Psoas muscle (tissue), 8 donors: ENCODE data around the gene TPRX2. TPM values are rescaled to one million over a fixed set of nuclear protein-coding genes. Genes with fewer than 3 reads are reported as not detected.

Source experiments
- ATAC-seq, 4 donors: fragments of 200-7000 bp; cut with Tn5 transposase; one replicate each; pipeline ENCODE4 v1.9.1; 2020; ENCODE audit warnings: moderate library complexity in 3 of 4, mild to moderate bottlenecking in 2 of 4
- DNase-seq, 2 donors: peaks; one replicate each; pipeline ENCODE4 v3.0.0-alpha.2; 2020
- H3K27ac ChIP-seq: fragments of 200-600 bp; one replicate; pipeline ENCODE4 v1.8.0; 2022
- H3K27me3 ChIP-seq, 3 donors: fragments of 200-600 bp in 1 of 3; one replicate each; pipeline versions ENCODE4 v1.6.1 to v1.8.0; 2013 to 2022; ENCODE audit warnings: low read length in 2 of 3, mild to moderate bottlenecking in 2 of 3, moderate library complexity in 1 of 3; ENCODE audit not compliant: insufficient read depth in 3 of 3
- H3K36me3 ChIP-seq, 2 donors: fragments of 200-600 bp in 1 of 2; one replicate each; pipeline versions ENCODE4 v1.6.1 to v1.8.0; 2013 to 2022; ENCODE audit warnings: low read depth in 1 of 2, mild to moderate bottlenecking in 1 of 2, moderate library complexity in 1 of 2; ENCODE audit not compliant: insufficient read depth in 1 of 2
- H3K4me1 ChIP-seq: fragments of 200-600 bp; one replicate; pipeline ENCODE4 v1.8.0; 2022
- H3K4me3 ChIP-seq: fragments of 200-600 bp; one replicate; pipeline ENCODE4 v1.8.0; 2022; ENCODE audit warnings: mild to moderate bottlenecking
- H3K9me3 ChIP-seq: fragments of 200-600 bp; one replicate; pipeline ENCODE4 v1.8.0; 2022
- CTCF ChIP-seq: fragments of 200-600 bp; IDR thresholded peaks from one replicate; pipeline ENCODE4 v1.8.0; 2022; ENCODE audit warnings: antibody characterized with exemption
- WGBS, 3 donors: extraction: QIAGEN DNeasy Blood & Tissue Kit; methylation state at CpG; one replicate each; pipeline versions ENCODE4 v1.1.6 to v1.1.7; 2013; 5-methylcytosine and 5-hydroxymethylcytosine counted together
- intact Hi-C, 2 donors: fragments of 100-400 bp; cut with DNase I; formaldehyde crosslinking; loops; one replicate each; pipeline versions ENCODE4 v1.11.0 to v1.14.2; 2022
- polyA plus RNA-seq, 3 donors: library from polyadenylated mRNA; stranded (reverse); fragments of 200-250 nt; gene quantifications; one replicate each; pipeline ENCODE4 v1.2.3, GENCODE V29; 2013
- total RNA-seq, 4 donors: library from RNA; stranded (reverse); fragmentation: NEBNext Ultra II Directional in 2 of 4; extraction: Animal tissue kit (Norgen Biotek cat#: 25700) in 2 of 4; gene quantifications; one replicate each; pipeline versions ENCODE4 v1.2.1 to v1.2.4, GENCODE V29; 2021 to 2023
- donor health status: healthy with polysubstance abuse.
- donor health status: DM: no; HTN: no; CAD: no; lungs with moderate emphysema.
- donor health status: Bipolar disorder and iron deficiency.
- donor health status: healthy.
- donor health status: DM: yes; HTN: yes; CAD: no.
- donor health status: DM: no; HTN: no; CAD: no.
- donor health status: DM: no; HTN: no; CAD: no.
- donor health status: DM: yes; HTN: yes; CAD: no.

TPRX2 gene
- total and polyA plus RNA-seq, 7 donors, result not detected

- Histone ChIP-seq H3K27me3 (no peaks in the 10 kb centered on the region), H3K4me1 (no peaks in the 10 kb centered on the region), H3K4me3 (no peak overlapping the region), H3K36me3 (no peaks in the 10 kb centered on the region), H3K27ac (no peak overlapping the region), H3K9me3 (no peaks in the 10 kb centered on the region)
- ATAC-seq, result no peak
- DNase-seq, result no peak
- 57 to 68% (median 68%) methylated on average over 5 of the region's 5 CpGs for WGBS, 3 donors
- intact Hi-C loops, result no loop called here
- TF ChIP-seq CTCF, result no peak
These were observed 22.7 kb downstream of the TPRX2 start for GRCh38 chr19:47881757-47882156.

GRCh38 chr19:47882890-47883289, 23.9 kb downstream of the TPRX2 start:
- Histone ChIP-seq H3K36me3 (no peaks in the 10 kb centered on the region), H3K27me3 (no peaks in the 10 kb centered on the region), H3K4me1 (no peaks in the 10 kb centered on the region), H3K4me3 (no peak overlapping the region), H3K9me3 (no peaks in the 10 kb centered on the region), H3K27ac (no peak overlapping the region)
- WGBS, 3 donors, result 56 to 81% (median 76%) methylated on average over 3 of the region's 3 CpGs
- intact Hi-C loops, result no loop called here
- no peak for ATAC-seq
- DNase-seq, result no peak
- no peak for TF ChIP-seq CTCF

- DNase-seq, result no peak
- WGBS, 3 donors, result 48 to 65% (median 61%) methylated on average over 5 of the region's 5 CpGs
- Histone ChIP-seq H3K36me3 (no peaks in the 10 kb centered on the region), H3K9me3 (no peaks in the 10 kb centered on the region), H3K27me3 (no peaks in the 10 kb centered on the region), H3K4me1 (no peaks in the 10 kb centered on the region), H3K27ac (no peak overlapping the region), H3K4me3 (no peak overlapping the region)
- no peak for ATAC-seq
- intact Hi-C loops, result no loop called here
- no peak for TF ChIP-seq CTCF
These were observed 26.0 kb downstream of the TPRX2 start for GRCh38 chr19:47885067-47885463.

GRCh38 chr19:47886010-47886559, 27.1 kb downstream of the TPRX2 start, which contains the start of gene SULT2A1:
TSS of gene SULT2A1 (minus strand) at chr19:47886315. CDS start at chr19:47886257, 58 bp downstream.
- no peak for DNase-seq
- Histone ChIP-seq H3K27me3 (no peaks in the 10 kb centered on the region), H3K36me3 (no peaks in the 10 kb centered on the region), H3K4me3 (no peak within 1 kb of the TSS), H3K4me1 (no peaks in the 10 kb centered on the region), H3K27ac (no peak within 1 kb of the TSS), H3K9me3 (no peaks in the 10 kb centered on the region)
- 56 to 58% (median 57%) methylated on average over 12 of the region's 12 CpGs for WGBS, 3 donors
- intact Hi-C loops, result no loop called here
- no peak for ATAC-seq
- no peak for TF ChIP-seq CTCF
